22Rv1 (cell line): ENCODE results near the gene HDAC5.
A peak's percentile ranks its signal among the peaks of the same experiment; 100 is the strongest.

ENCODE experiments used
- H3K27ac ChIP-seq: fragments of 450-650 bp; 2 replicates; pipeline ENCODE4 v1.5.1; 2017
- ZFX ChIP-seq: fragments of 450-650 bp; IDR thresholded peaks from 2 replicates; pipeline ENCODE4 v1.6.1; 2017; ENCODE audit warnings: antibody characterized with exemption, borderline replicate concordance
- TF ChIP-seq, protein P1 (sequence below): fragments of 450-650 bp; IDR thresholded peaks from 2 replicates; pipeline ENCODE4 v1.5.1; 2017; ENCODE audit warnings: mild to moderate bottlenecking

The HDAC5 gene

GRCh38 chr17:44078412-44078811 lies 45.0 kb downstream of the HDAC5 start:
- H3K27ac ChIP-seq, result no peak overlapping the region
- TF ChIP-seq ZFX, result no peak
- TF ChIP-seq, protein P1, sequence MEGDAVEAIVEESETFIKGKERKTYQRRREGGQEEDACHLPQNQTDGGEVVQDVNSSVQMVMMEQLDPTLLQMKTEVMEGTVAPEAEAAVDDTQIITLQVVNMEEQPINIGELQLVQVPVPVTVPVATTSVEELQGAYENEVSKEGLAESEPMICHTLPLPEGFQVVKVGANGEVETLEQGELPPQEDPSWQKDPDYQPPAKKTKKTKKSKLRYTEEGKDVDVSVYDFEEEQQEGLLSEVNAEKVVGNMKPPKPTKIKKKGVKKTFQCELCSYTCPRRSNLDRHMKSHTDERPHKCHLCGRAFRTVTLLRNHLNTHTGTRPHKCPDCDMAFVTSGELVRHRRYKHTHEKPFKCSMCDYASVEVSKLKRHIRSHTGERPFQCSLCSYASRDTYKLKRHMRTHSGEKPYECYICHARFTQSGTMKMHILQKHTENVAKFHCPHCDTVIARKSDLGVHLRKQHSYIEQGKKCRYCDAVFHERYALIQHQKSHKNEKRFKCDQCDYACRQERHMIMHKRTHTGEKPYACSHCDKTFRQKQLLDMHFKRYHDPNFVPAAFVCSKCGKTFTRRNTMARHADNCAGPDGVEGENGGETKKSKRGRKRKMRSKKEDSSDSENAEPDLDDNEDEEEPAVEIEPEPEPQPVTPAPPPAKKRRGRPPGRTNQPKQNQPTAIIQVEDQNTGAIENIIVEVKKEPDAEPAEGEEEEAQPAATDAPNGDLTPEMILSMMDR, result no peak

GRCh38 chr17:44077595-44077909 lies 45.9 kb downstream of the HDAC5 start:
- H3K27ac ChIP-seq, result peak overlapping the region; percentile 47
- TF ChIP-seq ZFX, result no peak
- TF ChIP-seq, protein P1, result no peak

DNA sequence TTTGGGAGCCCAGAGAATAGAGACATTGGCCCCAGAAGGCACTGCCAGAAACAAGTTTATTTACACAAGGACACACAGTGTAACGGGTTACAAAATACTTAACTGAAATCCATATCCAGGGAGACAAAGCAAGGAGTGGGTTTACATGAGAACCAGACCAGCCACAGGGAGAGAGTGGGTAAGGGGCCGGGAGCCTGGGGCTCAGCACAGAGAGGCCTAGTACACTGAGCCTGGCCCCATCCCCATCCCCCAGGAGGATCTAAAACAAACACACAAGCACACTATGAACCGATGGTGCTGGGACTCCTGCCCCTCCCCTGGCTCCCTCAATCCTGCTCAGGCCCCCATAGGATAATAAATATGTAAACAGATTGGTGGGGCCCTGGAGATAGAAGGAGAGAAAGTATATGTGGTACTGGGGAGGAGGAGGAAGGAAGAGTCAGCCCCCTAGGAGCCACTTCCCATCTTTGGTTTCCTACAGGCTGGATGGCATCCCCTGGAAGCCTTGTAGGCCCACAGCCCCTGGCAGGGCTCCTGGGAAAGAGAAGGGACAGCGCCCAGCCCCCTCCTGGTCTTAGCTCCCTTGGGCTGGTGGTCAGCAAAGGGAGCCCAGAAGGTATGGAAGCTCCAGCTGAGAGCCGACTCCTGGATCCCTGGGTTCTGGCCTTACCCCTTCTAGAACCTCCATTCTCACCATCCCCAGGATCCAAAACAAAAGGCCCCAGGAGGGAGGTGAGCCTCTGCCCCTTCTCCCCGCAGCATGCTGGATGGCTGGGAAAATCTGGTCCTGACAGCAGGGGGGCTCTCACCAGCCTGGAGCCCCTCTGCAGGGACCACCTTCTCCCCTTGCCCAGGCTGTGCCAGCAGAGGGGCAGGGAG lies 46.5 kb downstream of the HDAC5 start:
- peak overlapping the region; percentile 47 for H3K27ac ChIP-seq
- TF ChIP-seq, protein P1, result no peak
- TF ChIP-seq ZFX, result no peak

- peak overlapping the region; percentile 47 for H3K27ac ChIP-seq
- TF ChIP-seq ZFX, result no peak
- TF ChIP-seq, protein P1, result no peak
Observed at GRCh38 chr17:44075598-44076293, 47.7 kb downstream of the HDAC5 start.

GRCh38 chr17:44074911-44075285 lies 48.5 kb downstream of the HDAC5 start:
- H3K27ac ChIP-seq, result no peak overlapping the region
- TF ChIP-seq, protein P1, result no peak
- TF ChIP-seq ZFX, result no peak

GRCh38 chr17:44074231-44074910 lies 49.1 kb downstream of the HDAC5 start:
- TF ChIP-seq, protein P1, result no peak
- no peak for TF ChIP-seq ZFX
- no peak overlapping the region for H3K27ac ChIP-seq
